ENCODE measurements around the gene CELA3B. TPM values are rescaled to one million over a fixed set of nuclear protein-coding genes. Genes with fewer than 3 reads are reported as not detected.
"Not testable (repeated sequence)": the region's sequence is repeated elsewhere in the genome, so short reads cannot be mapped to it uniquely, and the experiment has no call there.

Gene CELA3B
- total RNA-seq (2014; rRNA removed; shearing (Covaris generic)): not detected in 2 replicates
- polyA plus RNA-seq (2014; cell fraction: nucleus; rRNA removed): not detected in 2 replicates

GRCh38 chr1:21976703-21977239 is at the start of gene CELA3B:
TSS of gene CELA3B (plus strand) at chr1:21977022. CDS start at chr1:21977040, 18 bp downstream.
- not testable (repeated sequence) for DNase-seq (ENCODE audit: extremely low read depth, low read depth)

- DNase-seq (ENCODE audit: extremely low read depth, low read depth): no peak
Measured at GRCh38 chr1:21927533-21928237, 49.1 kb upstream of the CELA3B start.

DNA sequence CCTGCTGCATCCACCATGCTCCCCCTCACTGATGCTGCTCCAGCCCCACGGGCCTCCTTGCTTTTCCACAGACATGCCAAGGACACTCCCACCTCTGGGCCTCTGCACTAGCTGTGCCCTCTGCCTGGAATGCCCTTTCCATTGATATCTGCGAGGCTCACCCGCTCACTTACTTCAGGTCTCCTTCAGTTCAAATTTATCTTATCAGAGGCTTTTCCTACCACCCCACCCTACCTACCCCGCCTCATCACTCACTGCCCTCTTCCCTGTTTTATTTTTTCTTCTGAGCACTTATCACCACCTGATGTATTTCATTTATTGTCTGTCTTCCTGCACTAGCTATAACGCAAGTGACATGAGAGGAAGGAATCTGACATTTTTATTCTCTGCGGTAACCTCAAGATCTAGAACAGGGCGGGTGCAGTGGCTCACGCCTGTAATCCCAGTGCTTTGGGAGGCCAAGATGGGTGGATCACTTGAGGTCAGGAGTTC is 46.7 kb upstream of the CELA3B start:
- DNase-seq (ENCODE audit: extremely low read depth, low read depth): no peak

DNA sequence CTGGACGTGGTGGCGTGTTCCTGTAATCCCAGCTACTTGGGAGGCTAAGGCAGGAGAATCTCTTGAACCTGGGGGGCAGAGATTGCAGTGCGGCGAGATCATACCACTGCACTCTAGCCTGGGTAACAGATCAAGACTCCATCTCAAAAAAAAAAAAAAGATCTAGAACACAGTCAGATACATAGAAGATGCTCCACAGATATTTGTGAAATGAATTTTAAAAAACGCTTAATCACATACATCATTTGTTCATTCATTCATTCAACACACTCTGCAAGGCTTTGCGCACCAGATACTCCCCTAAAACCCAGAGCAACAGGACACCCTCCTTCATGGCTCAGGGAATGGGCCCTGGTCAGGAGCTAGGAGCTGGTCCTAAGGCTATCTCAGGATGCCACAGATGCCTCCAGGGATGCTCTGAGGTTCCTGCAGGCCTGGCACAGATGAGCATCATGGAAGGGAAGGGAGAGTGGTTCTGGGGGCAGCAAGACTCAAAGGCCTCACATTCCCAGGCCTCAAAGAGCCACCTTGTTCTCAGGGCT is 46.1 kb upstream of the CELA3B start:
- DNase-seq (ENCODE audit: extremely low read depth, low read depth): no peak

DNA sequence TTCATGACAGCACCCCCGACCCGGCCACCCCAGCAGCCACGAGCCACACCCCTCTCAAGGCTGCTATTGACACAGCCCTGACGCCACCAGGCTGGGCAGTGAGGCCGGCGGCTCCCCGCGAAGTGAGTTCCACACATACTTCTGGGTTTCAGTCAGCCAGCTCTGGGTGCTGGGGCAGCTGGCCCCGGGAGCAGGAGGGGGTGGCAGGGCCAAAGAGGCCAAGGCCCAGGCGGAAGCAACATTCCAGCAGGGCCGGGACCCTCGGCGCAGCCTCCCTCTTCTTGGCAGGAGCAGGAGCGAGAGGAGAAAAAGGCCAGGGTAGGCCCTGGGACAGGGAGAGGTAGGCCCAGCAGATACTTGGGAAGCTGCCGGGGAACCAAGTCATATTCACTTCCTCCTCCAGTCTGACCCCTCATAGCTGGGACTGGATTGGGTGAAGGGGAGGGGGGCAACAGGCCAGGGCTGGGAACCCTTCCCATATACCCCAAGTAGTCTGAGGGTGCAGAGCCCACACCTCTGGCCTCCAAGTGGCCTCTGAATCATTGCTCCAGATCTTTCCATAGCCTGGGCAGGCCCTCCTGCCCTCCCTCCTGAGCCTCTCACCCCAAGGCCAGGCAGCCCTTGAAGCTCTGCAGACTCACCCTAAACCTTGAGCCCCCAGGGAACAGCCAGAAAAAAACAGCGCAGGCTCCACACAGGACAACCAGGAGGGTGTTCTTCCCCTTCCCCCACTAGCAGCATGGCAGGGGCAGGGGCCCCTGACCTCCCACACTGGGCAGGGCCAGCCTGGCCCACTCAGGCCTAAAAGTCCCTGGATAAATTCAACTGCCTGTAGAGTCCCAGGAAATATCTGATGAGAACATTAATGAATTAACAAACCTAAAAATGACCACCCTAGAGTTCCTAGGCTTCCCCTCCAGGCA is 45.4 kb upstream of the CELA3B start:
- DNase-seq (ENCODE audit: extremely low read depth, low read depth): peak; percentile 56

DNA sequence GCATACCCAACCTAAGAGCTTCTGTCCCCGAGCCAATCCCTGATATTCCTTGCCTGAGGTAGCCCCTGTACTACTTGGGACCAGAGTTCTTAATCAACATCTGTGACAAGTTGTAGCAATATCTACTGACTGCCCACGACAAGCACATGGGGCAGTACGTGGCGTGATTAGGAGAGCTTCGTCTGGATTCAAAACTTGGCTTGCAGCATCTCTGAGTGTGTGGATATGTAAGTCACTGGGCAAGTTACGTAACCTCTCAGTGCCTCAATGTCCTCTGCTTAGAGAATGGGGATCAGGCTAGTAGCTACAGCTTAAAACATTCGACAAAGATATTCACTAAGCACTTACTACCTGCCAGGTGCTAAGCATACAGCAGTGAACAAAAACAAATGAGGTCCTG is 44.7 kb upstream of the CELA3B start:
- DNase-seq (ENCODE audit: extremely low read depth, low read depth): no peak

DNA sequence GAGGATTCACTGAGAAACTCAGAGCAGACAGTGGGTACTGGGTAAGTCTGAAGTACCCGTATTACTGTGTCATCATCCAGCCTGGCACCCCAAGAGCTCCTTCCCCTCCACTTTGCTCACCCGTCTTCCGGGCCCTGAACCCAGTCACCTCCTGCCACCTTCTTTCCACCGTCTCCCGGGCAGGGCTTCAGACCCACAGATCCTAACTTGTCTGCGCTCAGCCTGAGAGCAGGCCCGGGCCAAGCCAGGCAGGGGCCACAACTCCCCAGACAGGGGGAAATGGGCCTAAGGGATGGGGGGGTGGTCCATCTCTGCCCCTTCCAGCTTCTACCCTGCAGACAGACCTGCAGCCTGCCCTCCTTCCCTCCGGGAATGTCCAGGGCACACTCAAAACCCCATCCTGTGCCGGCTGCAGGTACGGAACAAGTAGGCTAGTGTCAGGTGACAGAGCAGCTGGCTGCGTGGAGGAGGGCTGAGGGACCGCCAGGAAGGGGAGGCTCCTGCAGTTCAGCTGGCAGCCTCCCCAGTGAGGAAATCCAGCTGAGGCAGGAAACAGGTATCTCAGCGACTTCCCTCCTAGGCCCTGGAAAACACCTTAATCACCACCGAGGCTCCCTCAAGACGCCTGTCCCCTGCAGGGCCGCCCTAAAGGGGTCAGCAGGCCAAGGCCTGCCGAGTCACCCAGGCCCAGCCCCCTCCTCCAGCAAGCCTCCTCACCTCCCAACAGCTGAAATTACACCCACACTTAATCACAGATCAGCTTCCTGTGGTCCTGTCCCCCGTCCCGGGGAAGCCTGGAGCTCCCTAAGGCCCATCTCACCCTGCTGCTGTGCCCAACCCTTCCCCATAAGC is 43.2 kb upstream of the CELA3B start:
- DNase-seq (ENCODE audit: extremely low read depth, low read depth): no peak

DNA sequence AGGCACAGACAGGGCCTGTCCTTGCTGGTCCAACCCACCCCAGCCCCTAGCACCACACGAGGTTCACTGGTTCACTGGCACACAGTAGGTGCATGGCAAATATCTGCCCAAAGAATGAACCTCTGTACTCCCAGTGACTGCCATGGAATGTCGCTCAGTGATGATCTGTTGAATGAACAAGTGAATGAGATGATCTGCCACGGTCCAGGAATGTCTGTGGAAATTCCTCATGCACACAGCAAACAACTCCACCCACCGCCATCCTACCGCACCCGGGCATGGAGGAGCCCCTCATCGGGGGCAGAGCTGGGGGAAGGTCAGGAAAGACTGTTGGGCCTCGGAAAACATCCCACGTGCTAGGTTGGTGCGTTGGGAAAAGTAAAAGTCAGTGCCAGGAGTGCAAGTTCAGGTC is 41.4 kb upstream of the CELA3B start:
- DNase-seq (ENCODE audit: extremely low read depth, low read depth): peak; percentile 50

- DNase-seq (ENCODE audit: extremely low read depth, low read depth): no peak
Measured at GRCh38 chr1:21935891-21936365, 40.9 kb upstream of the CELA3B start.

DNA sequence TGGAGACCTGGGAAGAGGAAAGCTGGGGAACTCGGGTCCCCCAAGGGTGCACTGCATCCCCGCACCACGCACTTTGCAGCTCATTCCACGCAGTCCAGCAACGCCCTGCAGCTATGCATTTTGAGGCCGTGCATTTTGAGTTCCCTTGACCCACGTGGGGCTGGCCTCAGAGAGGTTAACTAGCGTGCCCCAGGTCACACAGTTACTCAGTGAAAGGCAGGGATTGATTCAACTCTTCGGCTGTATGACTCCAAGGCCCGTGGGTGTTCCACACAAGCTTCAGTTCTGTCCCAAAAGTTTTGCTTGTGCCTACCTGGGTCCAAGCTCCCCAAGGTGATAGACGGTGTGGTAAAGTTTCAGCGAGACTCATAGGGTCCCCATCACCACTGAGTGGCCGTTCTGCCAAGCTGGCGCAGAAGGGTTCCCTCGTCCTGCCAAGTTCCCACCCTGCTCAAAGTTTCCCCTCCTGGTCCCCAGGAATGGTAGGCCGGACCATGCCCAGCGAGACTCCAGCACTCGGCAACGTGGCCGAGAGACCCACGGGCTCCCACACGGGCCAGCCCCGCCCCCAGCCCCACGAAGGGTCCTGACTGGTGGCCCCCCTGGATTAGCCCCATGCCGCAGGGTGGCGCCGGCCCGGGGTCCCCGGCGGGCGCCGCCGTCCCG is 40.3 kb upstream of the CELA3B start:
- DNase-seq (ENCODE audit: extremely low read depth, low read depth): no peak

- no peak for DNase-seq (ENCODE audit: extremely low read depth, low read depth)
Measured at GRCh38 chr1:21937034-21937371, 39.8 kb upstream of the CELA3B start, which contains the start of gene HSPG2. TSS of gene HSPG2 (minus strand) at chr1:21937310. CDS start at chr1:21937217, 93 bp downstream.

GRCh38 chr1:21937372-21938121 is 39.3 kb upstream of the CELA3B start:
- DNase-seq (ENCODE audit: extremely low read depth, low read depth): peak; percentile 64

DNA sequence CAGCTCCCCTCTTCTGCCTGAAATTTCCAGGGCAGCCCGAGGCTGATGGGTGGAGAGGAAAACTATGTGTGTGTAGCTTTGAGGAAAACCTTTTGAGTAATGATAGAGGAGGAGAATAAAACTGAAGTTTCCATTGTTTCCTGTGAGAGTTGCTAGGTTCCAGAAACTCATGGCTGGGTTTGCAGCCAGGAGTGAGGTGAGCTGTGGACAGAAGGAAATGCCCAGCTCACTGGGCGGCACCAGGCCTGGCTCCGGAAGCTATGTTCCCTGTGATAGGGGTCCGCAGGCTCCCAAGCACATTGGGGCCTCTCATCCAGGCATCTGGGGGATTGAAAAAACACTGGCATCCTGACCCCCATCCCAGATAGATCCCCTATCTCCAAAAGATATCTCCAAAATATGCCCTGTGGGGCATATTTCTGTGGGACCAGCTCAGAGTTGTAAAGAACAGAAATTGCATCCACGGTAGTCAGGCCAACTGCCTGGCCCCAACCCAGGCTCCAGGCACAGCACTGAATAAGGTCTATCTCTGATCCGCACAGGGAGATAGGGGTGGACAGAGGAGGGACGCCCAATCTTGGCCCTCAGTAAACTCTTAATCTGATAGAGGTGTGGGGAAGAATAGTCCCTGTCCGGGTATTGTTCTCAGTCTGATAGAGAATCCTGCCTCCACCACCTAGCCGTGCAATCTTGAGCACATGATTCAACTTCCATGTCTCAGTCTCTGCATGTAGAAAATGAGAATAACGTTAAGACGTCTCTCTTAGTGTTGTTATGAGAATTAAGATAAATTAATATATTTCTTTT is 37.9 kb upstream of the CELA3B start:
- no peak for DNase-seq (ENCODE audit: extremely low read depth, low read depth)

GRCh38 chr1:21939650-21940374 is 37.0 kb upstream of the CELA3B start:
- DNase-seq (ENCODE audit: extremely low read depth, low read depth): peak; percentile 70

DNA sequence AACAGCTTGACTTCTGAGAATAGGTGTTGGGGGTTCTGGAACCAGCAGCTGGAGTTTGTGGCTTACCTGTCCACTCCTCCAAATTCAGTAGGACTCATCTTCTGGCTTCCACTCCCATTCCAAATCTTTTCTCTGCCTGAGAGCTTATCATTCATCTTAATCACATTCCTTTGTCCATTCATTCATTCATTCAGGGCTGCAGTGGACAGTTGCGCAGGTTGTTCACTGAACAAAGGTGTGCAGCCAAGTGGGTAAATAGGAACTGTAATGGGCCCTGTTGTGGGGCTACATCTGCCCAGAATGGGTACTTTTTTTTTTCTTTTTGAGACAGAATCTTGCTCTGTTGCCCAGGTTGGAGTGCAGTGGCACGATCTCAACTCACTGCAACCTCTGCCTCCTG is 36.3 kb upstream of the CELA3B start:
- DNase-seq (ENCODE audit: extremely low read depth, low read depth): no peak

DNA sequence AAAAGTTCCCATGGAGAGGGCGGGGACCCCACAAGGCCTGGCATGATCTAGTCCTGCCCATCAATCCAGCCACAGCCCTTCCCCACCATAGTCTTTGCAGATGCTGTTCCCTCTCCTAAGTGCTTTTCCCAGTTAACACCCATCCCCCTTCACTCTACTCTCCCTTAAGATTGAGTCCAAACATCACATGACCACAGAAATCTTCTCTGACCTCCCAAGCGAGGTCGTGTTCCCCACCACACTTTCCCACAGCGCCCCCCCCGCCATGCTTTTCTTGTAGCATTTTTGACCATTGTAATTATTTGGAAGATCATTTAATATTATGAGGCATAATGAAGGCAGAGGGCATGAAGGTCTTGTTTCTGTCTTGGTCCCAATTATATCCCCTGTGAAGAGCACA is 35.5 kb upstream of the CELA3B start:
- no peak for DNase-seq (ENCODE audit: extremely low read depth, low read depth)

DNA sequence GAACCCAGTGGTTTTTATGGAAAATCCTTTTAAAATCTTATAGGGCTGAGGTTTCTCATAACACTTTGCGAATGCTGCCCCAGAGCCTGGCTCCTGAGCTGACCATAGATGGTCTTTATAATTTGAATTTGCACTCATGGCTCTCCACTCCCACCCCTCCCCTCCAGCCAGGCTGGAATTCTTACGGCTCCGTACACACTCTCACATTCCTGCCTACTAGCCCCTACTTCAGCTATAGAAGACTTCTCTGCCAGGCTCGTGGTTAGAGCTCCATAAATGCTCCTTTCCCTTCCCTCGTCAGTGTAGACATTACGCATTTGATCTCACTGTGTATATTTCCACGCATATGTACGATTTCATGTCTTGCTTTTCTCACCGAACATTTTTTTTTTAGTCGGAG is 34.4 kb upstream of the CELA3B start:
- no peak for DNase-seq (ENCODE audit: extremely low read depth, low read depth)
